Loucy (cell line): ENCODE data around the gene KIRREL3.

Experiments used
- EZH2phosphoT487 ChIP-seq: fragments of 200-600 bp; IDR thresholded peaks from 2 replicates; pipeline ENCODE4 v1.6.1; 2018; ENCODE audit warnings: antibody characterized with exemption, mild to moderate bottlenecking, moderate library complexity, borderline replicate concordance
- TF ChIP-seq, protein P1 (sequence below): fragments of 200-600 bp; sonication (generic); conservative IDR thresholded peaks from 2 replicates; pipeline ENCODE4 v1.5.1; 2014; ENCODE audit warnings: mild to moderate bottlenecking, antibody characterized with exemption, low read length

DNA sequence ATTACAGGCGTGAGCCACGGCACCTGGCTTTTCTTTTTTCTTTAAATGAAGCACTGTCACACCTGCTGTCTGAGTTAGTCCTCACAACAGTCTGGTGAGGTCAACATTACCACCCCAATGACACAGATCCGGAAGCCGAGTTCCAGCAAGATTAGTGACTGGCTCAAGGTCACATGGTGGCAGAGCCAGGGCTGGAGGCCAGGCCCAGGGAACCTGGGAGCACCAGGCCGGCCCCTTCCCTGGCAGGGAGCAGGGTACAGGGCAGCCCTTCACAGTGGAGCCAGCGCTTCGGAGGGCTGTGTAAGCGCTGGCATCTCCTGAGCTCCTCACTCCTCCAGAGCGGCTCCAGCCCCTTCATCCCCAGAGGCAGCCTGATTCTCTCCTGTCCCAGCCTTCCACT, 526.4 kb downstream of the KIRREL3 start:
- TF ChIP-seq, protein P1, sequence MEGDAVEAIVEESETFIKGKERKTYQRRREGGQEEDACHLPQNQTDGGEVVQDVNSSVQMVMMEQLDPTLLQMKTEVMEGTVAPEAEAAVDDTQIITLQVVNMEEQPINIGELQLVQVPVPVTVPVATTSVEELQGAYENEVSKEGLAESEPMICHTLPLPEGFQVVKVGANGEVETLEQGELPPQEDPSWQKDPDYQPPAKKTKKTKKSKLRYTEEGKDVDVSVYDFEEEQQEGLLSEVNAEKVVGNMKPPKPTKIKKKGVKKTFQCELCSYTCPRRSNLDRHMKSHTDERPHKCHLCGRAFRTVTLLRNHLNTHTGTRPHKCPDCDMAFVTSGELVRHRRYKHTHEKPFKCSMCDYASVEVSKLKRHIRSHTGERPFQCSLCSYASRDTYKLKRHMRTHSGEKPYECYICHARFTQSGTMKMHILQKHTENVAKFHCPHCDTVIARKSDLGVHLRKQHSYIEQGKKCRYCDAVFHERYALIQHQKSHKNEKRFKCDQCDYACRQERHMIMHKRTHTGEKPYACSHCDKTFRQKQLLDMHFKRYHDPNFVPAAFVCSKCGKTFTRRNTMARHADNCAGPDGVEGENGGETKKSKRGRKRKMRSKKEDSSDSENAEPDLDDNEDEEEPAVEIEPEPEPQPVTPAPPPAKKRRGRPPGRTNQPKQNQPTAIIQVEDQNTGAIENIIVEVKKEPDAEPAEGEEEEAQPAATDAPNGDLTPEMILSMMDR = no peak
- TF ChIP-seq EZH2phosphoT487 = no peak
